ENCODE measurements around the gene DOCK4. TPM values are rescaled to one million over a fixed set of nuclear protein-coding genes. Genes with fewer than 3 reads are reported as not detected.

Gene DOCK4
- total RNA-seq, 1 donor from 2014 or later, result 32.2 TPM

GRCh38 chr7:111958896-111959295 lies 247.3 kb downstream of the DOCK4 start:
- no peaks in the 10 kb centered on the region for H3K9me3 ChIP-seq (ENCODE audit: insufficient read depth, low read depth, low read length)
- no peaks in the 10 kb centered on the region for H3K9me3 Mint-ChIP-seq (ENCODE audit: unreplicated experiment)
- no peaks in the 10 kb centered on the region for H3K36me3 ChIP-seq (ENCODE audit: insufficient read depth, low read length)
- H2AFZ ChIP-seq (ENCODE audit: low read depth, low read length), result no peak overlapping the region
- no peaks in the 10 kb centered on the region for H3K4me1 ChIP-seq (ENCODE audit: insufficient read depth, low read length)
- H3K27me3 Mint-ChIP-seq (ENCODE audit: low read depth, unreplicated experiment), result no peaks in the 10 kb centered on the region
- H3K4me2 ChIP-seq (ENCODE audit: low read length), result no peak overlapping the region
- FAIRE-seq (no peak), DNase-seq (ENCODE audit: low read depth) (no peak)
- no peak overlapping the region for H3K9ac ChIP-seq (ENCODE audit: low read length)
- H3K27ac ChIP-seq (ENCODE audit: low read depth, low read length), result no peak overlapping the region
- H3K79me2 ChIP-seq (ENCODE audit: insufficient read depth, low read length), result no peaks in the 10 kb centered on the region
- H3K36me3 Mint-ChIP-seq (ENCODE audit: low read depth, unreplicated experiment), result peaks cover 3% of the 10 kb centered on the region
- H3K27me3 ChIP-seq (ENCODE audit: insufficient read depth, low read length), result no peaks in the 10 kb centered on the region
- H3K27ac Mint-ChIP-seq (ENCODE audit: unreplicated experiment), result no peak overlapping the region
- peaks cover 25% of the 10 kb centered on the region for H3K4me1 Mint-ChIP-seq (ENCODE audit: low read depth, unreplicated experiment)
- H4K20me1 ChIP-seq (ENCODE audit: insufficient read depth, low read length), result no peaks in the 10 kb centered on the region
- no peak overlapping the region for H3K4me3 ChIP-seq (ENCODE audit: insufficient read depth, low read depth, low read length)
- TF ChIP-seq CTCF (IDR thresholded peaks at IDR 0.05; ENCODE audit: insufficient read depth, low read depth, low read length) (no peak), EZH2 (IDR thresholded peaks at IDR 0.05; ENCODE audit: insufficient read depth, low read length) (no peak)
- H3K4me3 Mint-ChIP-seq (ENCODE audit: unreplicated experiment), result no peak overlapping the region

GRCh38 chr7:111958431-111958830 lies 247.8 kb downstream of the DOCK4 start:
- no peaks in the 10 kb centered on the region for H4K20me1 ChIP-seq (ENCODE audit: insufficient read depth, low read length)
- no peaks in the 10 kb centered on the region for H3K36me3 ChIP-seq (ENCODE audit: insufficient read depth, low read length)
- no peak overlapping the region for H3K4me3 Mint-ChIP-seq (ENCODE audit: unreplicated experiment)
- H3K4me3 ChIP-seq (ENCODE audit: insufficient read depth, low read depth, low read length), result no peak overlapping the region
- peaks cover 3% of the 10 kb centered on the region for H3K36me3 Mint-ChIP-seq (ENCODE audit: low read depth, unreplicated experiment)
- no peaks in the 10 kb centered on the region for H3K4me1 ChIP-seq (ENCODE audit: insufficient read depth, low read length)
- TF ChIP-seq CTCF (IDR thresholded peaks at IDR 0.05; ENCODE audit: insufficient read depth, low read depth, low read length), result no peak
- no peak for TF ChIP-seq EZH2 (IDR thresholded peaks at IDR 0.05; ENCODE audit: insufficient read depth, low read length)
- no peaks in the 10 kb centered on the region for H3K79me2 ChIP-seq (ENCODE audit: insufficient read depth, low read length)
- no peak overlapping the region for H3K9ac ChIP-seq (ENCODE audit: low read length)
- H3K27ac ChIP-seq (ENCODE audit: low read depth, low read length), result no peak overlapping the region
- H3K27ac Mint-ChIP-seq (ENCODE audit: unreplicated experiment), result no peak overlapping the region
- no peak overlapping the region for H2AFZ ChIP-seq (ENCODE audit: low read depth, low read length)
- H3K4me2 ChIP-seq (ENCODE audit: low read length), result no peak overlapping the region
- DNase-seq (ENCODE audit: low read depth) (no peak), FAIRE-seq (no peak)
- no peaks in the 10 kb centered on the region for H3K27me3 ChIP-seq (ENCODE audit: insufficient read depth, low read length)
- H3K4me1 Mint-ChIP-seq (ENCODE audit: low read depth, unreplicated experiment), result peaks cover 28% of the 10 kb centered on the region
- H3K9me3 Mint-ChIP-seq (ENCODE audit: unreplicated experiment), result no peaks in the 10 kb centered on the region
- no peaks in the 10 kb centered on the region for H3K27me3 Mint-ChIP-seq (ENCODE audit: low read depth, unreplicated experiment)
- H3K9me3 ChIP-seq (ENCODE audit: insufficient read depth, low read depth, low read length), result no peaks in the 10 kb centered on the region

GRCh38 chr7:111955616-111956015 lies 250.6 kb downstream of the DOCK4 start:
- no peak overlapping the region for H2AFZ ChIP-seq (ENCODE audit: low read depth, low read length)
- Mint-ChIP-seq H3K27ac (ENCODE audit: unreplicated experiment) (no peak overlapping the region), H3K27me3 (ENCODE audit: low read depth, unreplicated experiment) (no peaks in the 10 kb centered on the region), H3K4me3 (ENCODE audit: unreplicated experiment) (no peak overlapping the region), H3K9me3 (ENCODE audit: unreplicated experiment) (no peaks in the 10 kb centered on the region), H3K4me1 (ENCODE audit: low read depth, unreplicated experiment) (peaks cover 33% of the 10 kb centered on the region), H3K36me3 (ENCODE audit: low read depth, unreplicated experiment) (peaks cover 4% of the 10 kb centered on the region)
- H4K20me1 ChIP-seq (ENCODE audit: insufficient read depth, low read length), result no peaks in the 10 kb centered on the region
- H3K4me1 ChIP-seq (ENCODE audit: insufficient read depth, low read length), result no peaks in the 10 kb centered on the region
- FAIRE-seq, result no peak
- no peak for DNase-seq (ENCODE audit: low read depth)
- no peaks in the 10 kb centered on the region for H3K27me3 ChIP-seq (ENCODE audit: insufficient read depth, low read length)
- no peak for TF ChIP-seq CTCF (IDR thresholded peaks at IDR 0.05; ENCODE audit: insufficient read depth, low read depth, low read length)
- no peak for TF ChIP-seq EZH2 (IDR thresholded peaks at IDR 0.05; ENCODE audit: insufficient read depth, low read length)
- no peaks in the 10 kb centered on the region for H3K9me3 ChIP-seq (ENCODE audit: insufficient read depth, low read depth, low read length)
- no peak overlapping the region for H3K9ac ChIP-seq (ENCODE audit: low read length)
- H3K27ac ChIP-seq (ENCODE audit: low read depth, low read length), result no peak overlapping the region
- H3K36me3 ChIP-seq (ENCODE audit: insufficient read depth, low read length), result no peaks in the 10 kb centered on the region
- H3K79me2 ChIP-seq (ENCODE audit: insufficient read depth, low read length), result no peaks in the 10 kb centered on the region
- no peak overlapping the region for H3K4me3 ChIP-seq (ENCODE audit: insufficient read depth, low read depth, low read length)
- no peak overlapping the region for H3K4me2 ChIP-seq (ENCODE audit: low read length)
